Prostate gland (tissue), 2 donors: Measurements from ENCODE around the gene PEX11A. TPM values are rescaled to one million over a fixed set of nuclear protein-coding genes. Genes with fewer than 3 reads are reported as not detected.
"Not testable (repeated sequence)": the region's sequence is repeated elsewhere in the genome, so short reads cannot be mapped to it uniquely, and the experiment has no call there.

Experiments
- DNase-seq: peaks from one replicate; pipeline ENCODE4 v3.0.0-alpha.2; 2019; ENCODE audit warnings: low spot score
- H3K27ac ChIP-seq, 2 donors: fragments of 200-600 bp; sonication (generic); 2 replicates each; pipeline ENCODE4 v1.5.1; 2017 to 2019
- H3K27me3 ChIP-seq: fragments of 200-600 bp; sonication (generic); replicated peaks from 2 replicates; pipeline ENCODE4 v1.5.1; 2019; ENCODE audit not compliant: insufficient read depth
- H3K36me3 ChIP-seq, 2 donors: fragments of 200-600 bp; sonication (generic); 1 replicate in 1 of 2; 2 replicates in 1 of 2; pipeline versions ENCODE4 v1.5.1 to v1.8.1; 2017 to 2019
- H3K4me1 ChIP-seq: fragments of 200-600 bp; sonication (generic); replicated peaks from 2 replicates; pipeline ENCODE4 v1.5.1; 2019
- H3K4me3 ChIP-seq, 2 donors: fragments of 200-600 bp; sonication (generic); 2 replicates each; pipeline ENCODE4 v1.5.1; 2017 to 2019
- H3K9me3 ChIP-seq: fragments of 200-600 bp; sonication (generic); 2 replicates; pipeline ENCODE4 v1.5.1; 2017
- POLR2A ChIP-seq: fragments of 450-650 bp; IDR thresholded peaks from one replicate; pipeline ENCODE4 v1.6.1; 2016; ENCODE audit warnings: antibody characterized with exemption, mild to moderate bottlenecking
- POLR2AphosphoS5 ChIP-seq: sonication (generic); formaldehyde crosslinking; IDR thresholded peaks from one replicate; pipeline ENCODE4 v1.6.1; 2017; ENCODE audit warnings: antibody characterized with exemption
- WGBS: methylation state at CpG from one replicate; pipeline ENCODE4 v1.1.5; 2018; 5-methylcytosine and 5-hydroxymethylcytosine counted together
- intact Hi-C: fragments of 100-400 bp; cut with DNase I; formaldehyde crosslinking; loops from one replicate; pipeline ENCODE4 v1.14.2; 2022
- total RNA-seq, 2 donors: library from RNA; depleted of rRNA; stranded (reverse); fragments of >200 nt; gene quantifications; one replicate each; pipeline ENCODE4 v1.1.0, GENCODE V29; 2016
- TF ChIP-seq, protein P1 (sequence below), 4 experiments: fragments of 200-600 bp in 2 of 4; fragments of 450-650 bp in 2 of 4; sonication (generic) in 2 of 4; IDR thresholded peaks; 1 replicate in 3 of 4; 2 replicates in 1 of 4; pipeline ENCODE4 v1.5.1; 2016 to 2019; ENCODE audit warnings: antibody characterized with exemption in 4 of 4, mild to moderate bottlenecking in 2 of 4, moderate library complexity in 2 of 4

Gene PEX11A
- total RNA-seq, 2 donors from 2014 or later, result 13.5 to 23.3 TPM

DNA sequence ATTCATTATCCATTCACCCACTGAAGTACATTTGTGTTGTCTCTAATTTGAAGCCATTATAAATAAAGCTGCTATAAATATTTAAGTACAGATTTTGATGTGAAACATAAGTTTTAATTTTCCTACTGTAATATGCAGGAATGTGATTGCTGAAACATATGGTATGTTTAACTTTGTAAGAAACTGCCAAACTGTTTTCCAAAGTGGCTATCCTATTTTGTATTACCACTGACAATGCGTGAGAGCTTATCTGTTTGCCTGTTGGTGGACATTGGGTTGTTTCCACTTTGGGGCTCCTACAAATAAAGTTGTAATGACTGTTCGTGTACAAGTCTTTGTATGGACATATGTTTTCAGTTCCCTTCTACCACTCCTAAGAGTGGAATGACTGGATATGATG, 2.5 kb upstream of the PEX11A start:
- 48% methylated on average over 2 of the region's 2 CpGs for WGBS
- TF ChIP-seq POLR2AphosphoS5, result no peak
- TF ChIP-seq POLR2A, result no peak
- TF ChIP-seq, protein P1, sequence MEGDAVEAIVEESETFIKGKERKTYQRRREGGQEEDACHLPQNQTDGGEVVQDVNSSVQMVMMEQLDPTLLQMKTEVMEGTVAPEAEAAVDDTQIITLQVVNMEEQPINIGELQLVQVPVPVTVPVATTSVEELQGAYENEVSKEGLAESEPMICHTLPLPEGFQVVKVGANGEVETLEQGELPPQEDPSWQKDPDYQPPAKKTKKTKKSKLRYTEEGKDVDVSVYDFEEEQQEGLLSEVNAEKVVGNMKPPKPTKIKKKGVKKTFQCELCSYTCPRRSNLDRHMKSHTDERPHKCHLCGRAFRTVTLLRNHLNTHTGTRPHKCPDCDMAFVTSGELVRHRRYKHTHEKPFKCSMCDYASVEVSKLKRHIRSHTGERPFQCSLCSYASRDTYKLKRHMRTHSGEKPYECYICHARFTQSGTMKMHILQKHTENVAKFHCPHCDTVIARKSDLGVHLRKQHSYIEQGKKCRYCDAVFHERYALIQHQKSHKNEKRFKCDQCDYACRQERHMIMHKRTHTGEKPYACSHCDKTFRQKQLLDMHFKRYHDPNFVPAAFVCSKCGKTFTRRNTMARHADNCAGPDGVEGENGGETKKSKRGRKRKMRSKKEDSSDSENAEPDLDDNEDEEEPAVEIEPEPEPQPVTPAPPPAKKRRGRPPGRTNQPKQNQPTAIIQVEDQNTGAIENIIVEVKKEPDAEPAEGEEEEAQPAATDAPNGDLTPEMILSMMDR (IDR thresholded peaks at IDR 0.05), result no peak
- intact Hi-C loops, result no loop called here
- Histone ChIP-seq H3K4me3 (no peak overlapping the region), H3K4me1 (no peaks in the 10 kb centered on the region), H3K27ac (no peak overlapping the region), H3K27me3 (no peaks in the 10 kb centered on the region), H3K9me3 (no peaks in the 10 kb centered on the region), H3K36me3 (no peaks in the 10 kb centered on the region)
- DNase-seq, result no peak

- intact Hi-C loops, H3K4me1 ChIP-seq, H3K9me3 ChIP-seq, H3K36me3 ChIP-seq, H3K27me3 ChIP-seq, DNase-seq: not testable (repeated sequence)
- 41% methylated on average over 15 of the region's 15 CpGs for WGBS
- H3K27ac ChIP-seq, result peak overlapping the region; percentile 79
- H3K4me3 ChIP-seq, result peak overlapping the region; percentile 71 to 73
Measured at GRCh38 chr15:89689930-89690275, 651 bp downstream of the PEX11A start.

DNA sequence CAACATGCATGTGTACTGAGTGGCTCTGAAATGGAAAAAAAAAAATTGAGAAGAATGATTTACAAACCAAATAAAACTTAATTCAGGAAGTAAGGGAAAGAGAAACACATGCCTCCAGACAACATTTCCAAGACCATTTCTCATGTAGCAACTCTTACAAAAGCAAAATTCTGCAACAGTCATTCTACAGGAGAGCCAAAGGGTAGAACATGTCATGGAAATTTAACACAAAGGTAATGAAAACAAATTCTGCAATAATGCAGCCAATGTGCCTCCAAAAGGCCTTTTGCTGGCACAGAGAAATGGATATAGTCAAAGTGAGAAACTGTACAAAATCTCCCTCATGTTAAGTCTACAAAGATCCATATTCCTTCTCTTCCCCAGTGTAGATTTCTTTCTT, 4.0 kb downstream of the PEX11A start:
- H3K4me1 ChIP-seq, result no peaks in the 10 kb centered on the region
- H3K36me3 ChIP-seq, result no peaks in the 10 kb centered on the region
- no peak overlapping the region for H3K27ac ChIP-seq
- H3K4me3 ChIP-seq, result no peak overlapping the region
- no peaks in the 10 kb centered on the region for H3K27me3 ChIP-seq
- intact Hi-C loops, result no loop called here
- H3K9me3 ChIP-seq, result no peaks in the 10 kb centered on the region
- DNase-seq, result no peak
- TF ChIP-seq POLR2A (no peak), POLR2AphosphoS5 (no peak)
- TF ChIP-seq, protein P1 (IDR thresholded peaks at IDR 0.05), result no peak

- H3K27ac ChIP-seq, result no peak overlapping the region
- H3K36me3 ChIP-seq, result no peaks in the 10 kb centered on the region
- intact Hi-C loops, result no loop called here
- TF ChIP-seq, protein P1 (IDR thresholded peaks at IDR 0.05), result no peak
- TF ChIP-seq POLR2AphosphoS5, result no peak
- TF ChIP-seq POLR2A, result no peak
- H3K27me3 ChIP-seq, result no peaks in the 10 kb centered on the region
- H3K4me3 ChIP-seq, result no peak overlapping the region
- no peaks in the 10 kb centered on the region for H3K9me3 ChIP-seq
- no peak for DNase-seq
- H3K4me1 ChIP-seq, result peaks cover 1% of the 10 kb centered on the region
- 82% methylated on average over 2 of the region's 2 CpGs for WGBS
Measured at GRCh38 chr15:89685995-89686394, 4.6 kb downstream of the PEX11A start.

DNA sequence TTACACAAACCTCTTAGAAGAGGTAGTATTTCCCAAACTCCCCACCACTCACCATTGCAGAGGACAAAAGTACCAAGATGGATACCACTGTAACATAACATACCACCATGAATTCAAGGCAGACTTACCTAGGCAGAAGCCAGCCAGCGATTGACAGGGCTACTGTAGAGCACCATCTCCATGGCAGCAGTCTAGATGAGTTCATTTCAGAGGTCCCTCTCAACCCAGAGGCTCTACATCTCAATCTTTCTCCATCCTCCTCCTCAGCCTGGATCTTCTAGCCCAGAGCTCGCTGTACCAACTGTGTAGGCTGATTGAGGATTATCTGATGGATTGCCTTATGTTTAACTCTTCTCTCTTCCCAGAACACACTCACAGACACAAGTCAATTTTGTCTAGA, 9.4 kb downstream of the PEX11A start:
- 100% methylated on average over 2 of the region's 2 CpGs for WGBS
- intact Hi-C loops, result loop anchor here (5.0 kb wide), 1 partner anchor 46 kb away; no protein-coding TSS in a partner anchor
- DNase-seq, result no peak
- Histone ChIP-seq H3K27ac (peak overlapping the region in 1 of 2 donors; percentile 22), H3K27me3 (no peaks in the 10 kb centered on the region), H3K4me3 (no peak overlapping the region), H3K4me1 (peaks cover 8% of the 10 kb centered on the region), H3K36me3 (no peaks in the 10 kb centered on the region), H3K9me3 (no peaks in the 10 kb centered on the region)
- TF ChIP-seq, protein P1 (IDR thresholded peaks at IDR 0.05), result no peak
- TF ChIP-seq POLR2A, result no peak
- TF ChIP-seq POLR2AphosphoS5, result no peak
